HepG2 (cell line): ENCODE results near the gene CBLC. TPM values are rescaled to one million over a fixed set of nuclear protein-coding genes. Genes with fewer than 3 reads are reported as not detected.

Experiments used
- CCAR2 ChIP-seq: fragments of 200-400 bp; formaldehyde crosslinking; optimal IDR thresholded peaks from 2 replicates; pipeline ENCODE3; 2018; ENCODE audit warnings: low read depth, mild to moderate bottlenecking, low read length, moderate library complexity
- FOXP1 ChIP-seq, 2 experiments: fragments of 450-650 bp in 1 of 2; IDR thresholded peaks; 2 replicates each; pipeline ENCODE4 v1.6.1; 2017 to 2018; ENCODE audit warnings: antibody characterized with exemption in 1 of 2
- HCFC1 ChIP-seq: fragments of 150-350 bp; IDR thresholded peaks from 2 replicates; pipeline ENCODE4 v1.6.1; 2014; ENCODE audit warnings: low read depth, low read length
- IRX3 ChIP-seq: sonication (generic); formaldehyde crosslinking; IDR thresholded peaks from 2 replicates; pipeline ENCODE4 v1.8.1; 2023; ENCODE audit warnings: mild to moderate bottlenecking, low read depth, missing genetic modification reagents, borderline replicate concordance
- MIXL1 ChIP-seq: IDR thresholded peaks from 2 replicates; pipeline ENCODE4 v1.6.1; 2016
- NR3C1 ChIP-seq: sonication (generic); formaldehyde crosslinking; IDR thresholded peaks from 2 replicates; pipeline ENCODE4 v1.4.0; 2020; ENCODE audit warnings: missing genetic modification reagents
- PTBP1 ChIP-seq: fragments of 200-400 bp; formaldehyde crosslinking; IDR thresholded peaks from 2 replicates; pipeline ENCODE4 v1.6.1; 2018; ENCODE audit warnings: low read length, low read depth; ENCODE audit not compliant: poor library complexity, severe bottlenecking
- RCOR2 ChIP-seq: IDR thresholded peaks from 2 replicates; pipeline ENCODE4 v1.6.1; 2016; ENCODE audit warnings: missing biosample characterization, missing genetic modification reagents
- SETDB1 ChIP-seq: sonication (generic); formaldehyde crosslinking; IDR thresholded peaks from 2 replicates; pipeline ENCODE4 v1.5.1; 2020; ENCODE audit warnings: missing genetic modification reagents, mild to moderate bottlenecking, borderline replicate concordance
- SNRNP70 ChIP-seq: fragments of 200-400 bp; formaldehyde crosslinking; IDR thresholded peaks from 2 replicates; pipeline ENCODE4 v1.6.1; 2017; ENCODE audit warnings: mild to moderate bottlenecking, low read depth, low read length, moderate library complexity
- TBL1XR1 ChIP-seq: fragments of 150-350 bp; IDR thresholded peaks from 2 replicates; pipeline ENCODE4 v1.6.1; 2014; ENCODE audit warnings: borderline replicate concordance, low read length; ENCODE audit not compliant: partially characterized antibody
- TCF7 ChIP-seq: sonication (generic); IDR thresholded peaks from 2 replicates; pipeline ENCODE4 v1.6.1; 2016; ENCODE audit warnings: antibody characterized with exemption, low read depth
- TGIF2 ChIP-seq: IDR thresholded peaks from 2 replicates; pipeline ENCODE4 v1.6.1; 2016; ENCODE audit warnings: control low read depth, missing compliant biosample characterization
- ZHX2 ChIP-seq, 2 experiments: sonication (generic) in 1 of 2; formaldehyde crosslinking in 1 of 2; IDR thresholded peaks; 2 replicates each; pipeline versions ENCODE4 v1.6.1 to v1.9.0; 2014 to 2022; ENCODE audit warnings: antibody characterized with exemption in 1 of 2, borderline replicate concordance in 1 of 2, inconsistent platforms in 1 of 2, low read depth in 1 of 2, missing genetic modification reagents in 1 of 2
- ZNF343 ChIP-seq: sonication (generic); formaldehyde crosslinking; IDR thresholded peaks from 2 replicates; pipeline ENCODE4 v1.4.0; 2020; ENCODE audit warnings: mild to moderate bottlenecking, missing genetic modification reagents
- ZNF512 ChIP-seq: sonication (generic); formaldehyde crosslinking; IDR thresholded peaks from 2 replicates; pipeline ENCODE4 v1.4.0; 2020; ENCODE audit warnings: mild to moderate bottlenecking, missing genetic modification reagents
- ZNF644 ChIP-seq: IDR thresholded peaks from 2 replicates; pipeline ENCODE4 v1.6.1; 2016; ENCODE audit warnings: low read depth
- polyA plus RNA-seq, 8 experiments: library from polyadenylated mRNA; depleted of rRNA in 3 of 8; stranded (reverse) in 7 of 8; unstranded in 1 of 8; fragments of >200 nt; fragmentation: Illumina TruSeq in 4 of 8; extraction: Trizol in 4 of 8; gene quantifications; 2 replicates each; pipeline versions ENCODE4 v1.2.1 to v1.2.3, GENCODE V29; 2011 to 2016; ENCODE audit warnings: low read depth in 4 of 8, missing spikeins in 1 of 8, mixed read lengths in 1 of 8; ENCODE audit not compliant: insufficient read depth in 1 of 8
- total RNA-seq, 5 experiments: library from RNA; depleted of rRNA; stranded (reverse); fragments of >200 nt; fragmentation: Illumina TruSeq; extraction: Trizol; gene quantifications; 2 replicates each; pipeline ENCODE4 v1.2.3, GENCODE V29; 2016; ENCODE audit warnings: low read depth in 1 of 5
- TF ChIP-seq, protein P1 (sequence below): sonication (generic); formaldehyde crosslinking; IDR thresholded peaks from 2 replicates; pipeline ENCODE4 v1.8.1; 2023; ENCODE audit warnings: mild to moderate bottlenecking, missing genetic modification reagents

Gene CBLC
- total and polyA plus RNA-seq, 2 of the 13 experiments (the other 11 are each of a cell fraction or from before 2014, with no cell fraction given), result 1.8 to 2.6 TPM

DNA sequence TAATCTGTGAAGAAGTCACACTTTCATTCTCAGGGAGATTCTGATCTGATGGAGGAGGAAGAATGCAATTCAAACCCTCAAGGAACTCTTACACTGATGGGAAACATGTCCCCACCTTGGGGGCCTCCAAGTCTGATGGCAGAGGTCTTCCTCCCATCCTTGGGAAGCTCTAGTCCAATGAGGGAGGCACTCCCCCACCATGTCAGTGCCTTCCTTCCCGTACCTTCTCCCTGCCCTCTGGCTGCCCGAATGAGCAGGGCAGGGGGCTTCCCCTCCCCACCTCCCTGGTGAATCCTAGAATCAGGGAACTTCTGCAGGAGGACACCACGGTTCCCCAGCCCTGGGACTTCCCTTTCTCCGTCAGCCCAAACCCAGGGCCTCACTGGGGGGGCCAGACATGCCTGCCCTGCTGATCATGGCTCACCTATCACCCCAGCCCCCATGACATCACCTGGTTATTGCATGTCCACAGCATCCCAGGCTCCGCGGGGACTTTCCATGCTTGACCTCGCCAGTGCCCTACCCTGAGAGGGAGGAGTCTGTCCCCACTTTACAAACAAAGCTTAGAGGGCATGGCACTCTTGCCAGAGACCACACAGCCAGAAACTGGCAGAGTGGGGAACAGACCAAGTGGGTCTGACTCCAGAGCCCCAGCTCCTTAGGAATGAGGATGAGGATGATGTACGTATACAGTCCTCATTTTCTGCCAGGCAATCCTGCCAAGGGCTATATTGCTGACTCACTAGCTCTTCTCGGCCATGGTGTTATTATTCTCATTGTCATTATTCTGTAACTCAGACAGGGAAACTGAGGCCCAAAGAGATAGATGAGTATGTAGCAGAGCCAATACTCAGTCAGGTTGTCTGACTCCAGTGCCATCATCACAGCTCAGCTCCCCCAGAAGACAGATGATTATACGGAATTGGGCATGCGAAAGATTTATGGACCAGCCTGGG, 38.8 kb upstream of the CBLC start (continued):
- TF ChIP-seq ZNF343 (CRISPR knock-in tag) (no peak), FOXP1 (IDR thresholded peaks at IDR 0.05) (no peak), FOXP1 (CRISPR knock-in tag; IDR thresholded peaks at IDR 0.05) (0 out of 2 replicates have a peak, but pooled peaks have one; percentile 22), MIXL1 (CRISPR knock-in tag) (no peak), RCOR2 (CRISPR knock-in tag) (no peak), ZNF644 (CRISPR knock-in tag) (no peak), ZHX2 (IDR thresholded peaks at IDR 0.05; ENCODE audit: low read depth) (no peak), ZHX2 (CRISPR knock-in tag; IDR thresholded peaks at IDR 0.05; ENCODE audit: borderline replicate concordance) (no peak), ZNF512 (no peak), IRX3 (no peak), NR3C1 (no peak), SNRNP70 (no peak), CCAR2 (no peak), HCFC1 (no peak), TGIF2 (CRISPR knock-in tag) (no peak), TCF7 (no peak), SETDB1 (CRISPR knock-in tag) (no peak), PTBP1 (no peak), TBL1XR1 (no peak)
- TF ChIP-seq, protein P1, sequence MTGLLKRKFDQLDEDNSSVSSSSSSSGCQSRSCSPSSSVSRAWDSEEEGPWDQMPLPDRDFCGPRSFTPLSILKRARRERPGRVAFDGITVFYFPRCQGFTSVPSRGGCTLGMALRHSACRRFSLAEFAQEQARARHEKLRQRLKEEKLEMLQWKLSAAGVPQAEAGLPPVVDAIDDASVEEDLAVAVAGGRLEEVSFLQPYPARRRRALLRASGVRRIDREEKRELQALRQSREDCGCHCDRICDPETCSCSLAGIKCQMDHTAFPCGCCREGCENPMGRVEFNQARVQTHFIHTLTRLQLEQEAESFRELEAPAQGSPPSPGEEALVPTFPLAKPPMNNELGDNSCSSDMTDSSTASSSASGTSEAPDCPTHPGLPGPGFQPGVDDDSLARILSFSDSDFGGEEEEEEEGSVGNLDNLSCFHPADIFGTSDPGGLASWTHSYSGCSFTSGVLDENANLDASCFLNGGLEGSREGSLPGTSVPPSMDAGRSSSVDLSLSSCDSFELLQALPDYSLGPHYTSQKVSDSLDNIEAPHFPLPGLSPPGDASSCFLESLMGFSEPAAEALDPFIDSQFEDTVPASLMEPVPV (CRISPR knock-in tag), result no peak
